HG03469 (cell line): Measurements from ENCODE around the gene RANBP3.
"Not testable (repeated sequence)": the region's sequence is repeated elsewhere in the genome, so short reads cannot be mapped to it uniquely, and the experiment has no call there.

Experiments
- ATAC-seq: cut with Tn5 transposase; IDR thresholded peaks from one replicate; pipeline ENCODE4 v1.9.1; 2021; ENCODE audit warnings: mild to moderate bottlenecking, moderate library complexity, moderate number of reproducible peaks; ENCODE audit not compliant: unreplicated experiment

The RANBP3 gene

DNA sequence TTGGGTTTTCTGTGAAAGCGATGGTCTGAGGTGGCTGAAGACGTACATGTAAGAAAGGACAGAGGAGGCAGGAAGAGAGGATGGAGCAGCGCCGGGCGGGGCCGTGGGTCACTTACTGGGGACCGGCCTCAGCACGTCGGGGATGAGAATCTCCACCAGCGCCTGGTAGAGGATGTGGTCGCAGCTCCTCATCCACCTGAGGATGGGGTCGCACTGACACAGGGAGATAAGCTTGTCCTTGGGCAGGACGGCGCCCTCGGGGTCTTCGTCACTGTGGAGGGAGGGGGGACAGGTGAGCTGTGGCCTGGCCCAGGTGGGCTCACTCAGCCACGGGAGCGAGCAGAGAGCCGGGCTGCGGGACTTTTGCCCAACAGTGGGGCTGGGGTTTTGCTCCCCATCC lies 29.0 kb upstream of the RANBP3 start:
- no peak for ATAC-seq

DNA sequence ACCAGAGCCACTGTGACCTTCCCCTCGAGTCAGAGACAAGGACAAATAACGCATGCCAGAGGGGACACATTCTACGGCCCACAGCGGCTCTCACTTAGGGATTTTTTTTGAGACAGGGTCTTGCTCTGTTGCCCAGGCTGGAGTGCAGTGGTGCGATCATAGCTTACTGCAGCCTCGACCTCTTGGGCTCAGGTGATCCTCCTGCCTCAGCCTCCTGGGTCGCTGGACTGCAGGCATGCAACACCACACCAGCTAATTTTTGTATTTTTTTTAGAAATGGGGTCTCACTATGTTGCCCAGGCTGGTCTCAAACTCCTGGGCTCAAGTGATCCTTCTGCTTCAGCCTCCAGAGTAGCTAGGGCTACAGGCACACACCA lies 28.1 kb upstream of the RANBP3 start:
- not testable (repeated sequence) for ATAC-seq

DNA sequence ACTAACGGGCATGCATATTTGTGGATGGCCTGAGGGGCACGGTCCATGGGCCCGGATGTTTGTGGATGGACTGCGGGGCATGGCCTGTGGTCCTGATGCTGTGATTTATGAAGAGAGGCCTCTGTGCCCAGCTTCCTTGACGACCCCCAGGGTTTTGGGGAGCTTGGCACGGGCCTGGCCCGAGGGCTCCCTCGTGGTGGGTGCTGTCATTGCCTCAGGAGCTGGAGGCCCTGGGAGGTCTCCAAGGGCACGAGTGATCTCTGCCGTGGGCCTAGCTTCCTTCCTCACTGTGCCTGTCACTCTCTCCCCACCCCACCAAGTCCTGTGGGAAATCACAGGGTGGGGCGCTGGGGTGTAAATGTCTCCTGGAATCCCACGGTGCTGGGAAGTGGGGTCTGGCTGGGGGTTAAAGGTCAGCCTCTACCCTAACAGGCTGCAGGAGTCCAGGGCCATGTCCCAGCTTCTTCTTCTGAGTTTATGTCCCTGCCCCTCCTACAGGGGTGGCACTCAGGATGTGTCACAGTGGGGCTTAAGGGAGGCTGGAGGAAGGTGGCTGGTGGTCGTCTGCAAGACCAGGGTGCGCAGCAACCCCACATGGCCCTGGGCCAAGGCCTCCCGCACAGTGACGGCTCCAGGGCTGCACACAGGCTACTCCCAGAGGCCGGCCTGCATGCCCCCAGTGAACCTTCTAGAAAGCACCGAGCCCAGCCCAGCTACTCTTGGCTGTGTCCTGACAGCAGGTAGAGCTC lies 27.6 kb upstream of the RANBP3 start:
- no peak for ATAC-seq

DNA sequence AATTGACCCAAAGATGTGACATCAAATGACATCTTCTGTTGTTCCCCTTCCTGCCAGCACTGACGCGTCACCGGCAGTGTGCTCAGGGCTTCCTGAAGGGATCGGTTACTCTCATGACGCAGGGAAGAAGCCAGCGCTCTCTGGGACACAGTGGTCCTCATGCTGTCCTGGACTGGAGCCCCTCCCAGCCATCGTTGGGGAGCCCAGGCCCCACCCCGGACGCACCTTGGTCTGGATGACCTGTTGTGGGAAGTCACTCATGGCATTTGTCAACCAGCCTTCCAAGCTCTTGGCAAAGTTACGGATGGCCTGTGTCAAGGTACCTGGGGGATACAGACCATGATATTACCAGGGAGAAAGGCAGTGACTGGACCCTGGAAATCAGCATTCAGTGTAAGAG lies 26.0 kb upstream of the RANBP3 start:
- ATAC-seq = no peak

DNA sequence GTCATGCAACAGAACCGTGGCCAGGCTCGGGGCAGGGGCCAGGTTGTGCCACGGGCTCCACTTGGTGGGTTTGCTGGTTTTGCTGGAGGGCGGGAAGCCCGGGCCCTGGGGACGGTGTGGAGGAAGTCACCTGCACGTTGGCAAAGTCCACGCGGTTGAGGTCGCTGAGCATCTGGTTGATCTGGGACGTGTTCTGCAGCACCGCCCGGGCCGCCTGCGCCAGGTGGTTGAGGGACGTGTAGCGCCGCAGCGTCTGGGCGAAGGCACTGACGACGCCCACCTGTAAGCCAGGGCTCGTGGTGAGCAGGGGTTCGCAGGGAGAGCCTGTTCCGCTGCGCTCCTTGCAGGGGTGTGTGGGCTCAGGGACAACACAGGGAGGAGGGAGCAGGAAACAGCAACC lies 24.7 kb upstream of the RANBP3 start:
- no peak for ATAC-seq

DNA sequence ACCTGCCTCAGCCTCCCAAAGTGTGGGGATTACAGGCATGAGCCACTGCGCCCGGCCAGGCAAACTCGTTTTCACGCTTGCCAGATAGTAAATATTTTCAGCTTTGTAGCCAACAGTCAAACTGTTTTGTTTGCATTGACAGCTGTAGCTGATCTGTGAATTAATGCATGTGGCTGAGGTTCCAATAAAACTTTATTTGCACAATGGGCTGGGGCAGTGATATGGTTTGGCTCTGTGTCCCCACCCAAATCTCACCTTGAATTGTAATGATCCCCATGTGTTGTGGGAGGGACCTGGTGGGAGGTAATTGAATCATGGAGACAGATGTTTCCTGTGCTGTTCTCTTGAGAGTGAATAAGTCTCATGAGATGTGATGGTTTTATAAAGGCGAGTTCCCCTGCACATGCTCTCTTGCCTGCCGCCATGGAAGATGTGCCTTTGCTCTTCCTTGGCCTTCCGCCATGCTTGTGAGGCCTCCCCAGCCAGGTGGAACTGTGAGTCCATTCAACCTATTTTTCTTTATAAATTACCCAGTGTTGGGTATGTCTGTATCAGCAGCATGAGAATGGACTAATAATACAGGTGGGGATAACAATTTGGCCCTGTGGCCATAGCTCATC lies 22.4 kb upstream of the RANBP3 start:
- ATAC-seq = no peak

DNA sequence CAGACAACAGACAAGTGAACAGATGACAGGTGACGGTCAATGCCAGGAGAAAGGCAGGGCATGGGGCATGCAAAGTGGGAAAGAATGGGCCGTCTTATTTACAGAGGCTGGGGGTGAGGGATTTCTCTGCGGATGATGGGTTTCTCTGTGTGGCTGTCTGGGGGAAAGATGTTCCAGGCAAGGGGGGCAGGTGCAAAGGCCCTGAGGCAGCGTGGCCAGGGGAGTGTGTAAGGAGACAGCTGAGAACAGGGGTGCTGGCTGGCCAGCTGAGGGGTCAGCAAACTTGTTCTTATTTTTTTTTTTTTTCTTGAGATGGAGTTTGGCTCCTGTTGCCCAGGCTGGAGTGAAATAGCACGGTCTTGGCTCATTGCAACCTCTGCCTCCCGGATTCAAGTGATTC lies 21.8 kb upstream of the RANBP3 start:
- ATAC-seq = no peak

DNA sequence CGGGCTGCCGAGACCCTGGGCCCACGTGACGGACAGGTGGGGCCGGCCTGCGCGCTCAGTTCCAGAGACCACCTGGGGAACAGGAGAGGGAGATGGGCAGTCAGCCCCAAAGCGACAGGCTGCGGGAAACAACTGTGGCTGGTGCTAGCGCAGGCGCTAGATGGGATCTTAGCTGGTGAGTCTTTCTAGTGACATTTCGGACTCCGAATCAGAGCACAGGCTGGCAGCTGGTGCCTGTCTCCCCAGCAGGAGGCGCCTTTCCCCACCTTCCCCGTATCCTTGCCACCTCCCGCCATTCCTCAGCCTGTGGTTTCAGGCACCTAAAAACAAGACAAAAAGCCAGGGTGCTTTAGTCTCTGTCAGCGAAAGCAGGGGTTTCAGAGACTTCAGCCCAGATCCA lies 19.4 kb upstream of the RANBP3 start:
- no peak for ATAC-seq

DNA sequence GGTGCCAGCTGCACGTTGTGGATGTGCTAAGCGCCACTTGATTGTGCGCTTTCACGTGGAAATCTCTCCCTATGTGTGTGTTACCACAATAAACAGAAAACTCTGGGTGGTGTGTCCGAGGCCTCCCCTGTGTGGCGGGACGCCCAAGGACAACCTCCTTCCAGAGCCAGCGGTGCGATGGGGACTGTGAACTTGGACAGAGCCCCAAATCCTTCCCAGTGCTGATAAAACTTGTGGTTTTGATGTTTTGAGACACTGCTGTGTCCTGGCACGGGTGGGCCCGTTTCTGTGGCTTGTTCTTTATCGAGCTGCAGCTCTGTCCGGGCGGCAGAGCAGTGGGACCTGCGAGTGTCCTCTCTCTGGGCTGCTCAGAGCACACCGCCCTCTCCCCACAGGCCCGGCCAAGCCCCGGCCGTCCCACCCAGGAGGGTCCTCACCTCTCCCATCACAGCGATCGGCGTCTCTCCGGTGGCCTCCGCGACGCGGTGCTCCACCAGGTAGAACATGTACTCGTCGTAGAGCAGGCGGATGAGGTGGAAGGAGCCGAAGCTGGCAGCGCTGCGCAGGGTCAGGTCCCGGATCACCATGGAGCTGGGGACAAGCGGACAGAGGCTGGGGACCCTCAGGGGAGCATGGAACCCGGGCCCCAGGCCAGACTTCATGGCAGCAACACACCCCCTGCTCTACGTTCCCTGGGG lies 18.8 kb upstream of the RANBP3 start:
- ATAC-seq = no peak

DNA sequence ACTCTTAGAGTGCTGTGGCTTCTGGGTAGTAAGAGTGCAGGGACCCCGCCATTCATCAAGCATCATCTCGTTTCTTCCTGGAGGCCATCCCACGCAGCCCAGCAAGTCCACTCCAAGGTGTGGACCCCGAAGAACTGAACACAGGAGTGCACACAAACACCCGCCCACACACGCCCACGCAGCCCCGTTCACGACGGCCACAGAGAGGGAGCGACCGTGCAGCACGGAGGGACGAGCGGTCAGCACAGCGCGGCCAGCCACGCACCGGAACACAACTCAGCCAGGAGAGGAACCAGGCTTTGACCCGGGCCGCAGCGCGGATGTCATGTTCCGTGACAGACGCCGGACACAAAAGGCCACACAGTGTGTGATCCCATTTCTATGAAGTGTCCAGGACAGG lies 18.2 kb upstream of the RANBP3 start:
- no peak for ATAC-seq

DNA sequence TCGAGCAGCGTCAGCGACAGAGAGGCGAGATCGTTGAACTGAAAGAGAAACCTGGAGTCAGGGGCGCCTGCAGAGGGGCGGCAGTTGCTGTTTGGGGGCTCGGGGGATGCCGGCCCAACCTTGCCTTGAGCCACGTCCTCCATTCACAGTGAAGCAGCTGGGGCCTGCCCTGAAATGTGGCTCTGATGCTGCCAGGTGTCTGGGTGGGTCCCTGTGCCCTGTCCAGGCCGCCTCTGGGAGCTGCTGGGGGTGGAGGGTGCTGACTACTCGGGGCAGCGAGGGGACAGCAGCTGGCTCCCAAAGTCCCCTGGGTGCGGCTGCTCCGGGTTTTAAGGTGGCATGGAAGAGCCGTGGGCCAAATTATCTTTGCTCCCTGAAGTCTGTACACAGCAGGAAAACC lies 17.7 kb upstream of the RANBP3 start:
- no peak for ATAC-seq

DNA sequence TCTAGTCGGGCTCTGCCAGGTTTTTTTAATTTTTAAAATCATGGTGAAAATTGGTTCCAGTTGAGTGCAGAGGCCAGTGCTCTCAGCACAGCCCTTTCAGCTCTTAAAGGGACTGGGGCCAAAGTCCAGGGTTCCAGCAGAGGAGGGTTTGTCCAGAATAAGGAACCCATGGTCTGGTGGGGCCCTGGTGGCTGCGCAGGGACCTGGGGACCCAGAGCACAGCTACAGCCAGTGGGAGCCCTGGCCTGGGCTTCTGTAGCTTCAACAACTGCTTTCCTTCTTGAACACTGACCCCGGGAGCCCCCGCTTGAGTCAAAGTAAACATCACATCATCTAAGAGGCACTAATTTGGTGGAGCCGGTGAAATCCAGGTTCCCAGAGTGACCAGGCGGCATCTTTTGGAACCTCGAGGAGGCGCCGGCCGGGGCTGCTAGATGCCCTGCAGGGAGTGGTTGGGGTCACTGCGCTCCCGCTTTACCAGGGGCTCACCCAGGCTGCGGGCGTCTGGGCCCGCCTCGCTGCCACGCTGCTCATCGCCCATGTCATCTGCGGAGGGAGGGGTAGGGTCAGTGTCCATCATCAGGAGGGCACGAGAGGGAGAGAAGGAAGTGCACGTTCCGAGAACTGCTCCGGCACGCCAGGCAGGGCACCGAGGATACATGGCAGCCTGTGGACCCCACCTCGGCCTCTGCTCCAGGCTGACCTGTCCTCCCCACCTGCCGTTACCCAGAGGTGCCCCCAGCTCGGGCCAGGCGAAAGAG lies 16.6 kb upstream of the RANBP3 start:
- no peak for ATAC-seq

DNA sequence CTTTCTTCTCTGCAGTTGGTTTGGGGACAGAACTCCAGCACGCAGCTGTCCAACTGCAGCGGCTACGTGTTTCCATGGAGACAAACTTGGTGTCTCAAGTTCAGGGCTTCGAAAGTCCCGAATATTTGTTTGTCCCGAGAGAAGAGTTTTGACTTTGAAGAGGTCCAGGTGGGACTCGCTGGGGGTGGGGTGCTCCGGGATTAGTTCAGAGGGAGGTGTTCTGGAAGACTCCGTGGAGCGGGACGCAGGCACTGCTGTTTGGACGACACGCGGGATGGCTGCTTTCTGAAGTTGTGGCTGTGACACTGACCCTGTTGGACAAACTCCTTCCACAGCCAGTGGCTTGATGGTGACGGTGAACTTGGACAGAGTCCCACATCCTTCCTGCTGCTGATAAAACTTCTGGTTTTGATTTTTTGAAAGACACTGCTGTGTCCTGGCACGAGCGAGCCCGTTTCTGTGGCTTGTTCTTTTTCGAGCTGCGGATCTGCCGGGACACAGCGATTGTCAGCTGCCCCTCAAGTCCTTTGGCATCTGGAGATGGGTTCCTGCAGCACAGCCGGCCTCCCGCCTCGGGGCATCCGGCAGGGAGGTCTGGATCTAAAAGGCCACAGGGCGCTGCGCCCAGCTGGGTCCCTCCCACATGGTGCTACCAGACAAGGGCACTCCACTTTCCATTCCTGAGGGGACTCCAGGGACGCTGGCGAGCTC lies 15.9 kb upstream of the RANBP3 start:
- no peak for ATAC-seq

DNA sequence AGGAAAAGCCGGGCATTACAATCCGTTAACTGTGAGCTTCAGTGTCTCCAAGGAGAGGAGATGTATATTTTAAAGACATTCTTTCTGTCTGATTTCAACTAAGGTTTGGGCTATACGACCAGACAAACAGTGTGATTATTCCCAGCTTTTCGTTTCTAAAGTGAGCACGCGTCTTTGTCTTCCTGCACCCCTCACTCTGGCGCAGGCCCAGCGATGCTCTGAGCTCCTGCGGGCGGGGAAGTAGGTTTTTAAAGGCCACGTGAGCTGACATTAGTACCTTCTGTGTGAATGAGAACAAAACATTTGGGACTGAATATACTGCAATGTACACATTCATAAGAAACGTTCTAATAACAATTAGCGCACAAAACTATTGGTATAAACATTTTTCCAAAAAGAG lies 15.3 kb upstream of the RANBP3 start:
- no peak for ATAC-seq

DNA sequence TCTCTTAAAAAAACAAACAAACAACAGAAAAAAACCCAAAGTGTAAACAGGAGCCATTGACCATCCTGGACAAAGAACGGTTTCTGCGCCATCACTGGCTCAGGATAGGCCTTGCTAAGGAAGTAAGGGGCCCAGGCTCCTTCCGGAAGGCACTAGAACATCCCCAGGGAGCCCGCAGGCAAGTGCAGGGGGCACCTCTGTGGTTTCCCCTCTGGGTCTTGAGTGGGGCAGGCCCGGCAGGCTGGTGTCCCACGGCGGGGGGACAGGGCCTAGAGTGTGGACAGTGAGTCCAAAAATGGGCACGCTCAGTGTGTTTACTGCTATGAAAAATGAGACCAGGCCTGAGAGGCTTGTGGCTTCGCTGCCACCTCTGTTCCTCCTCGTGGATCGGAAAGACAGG lies 14.8 kb upstream of the RANBP3 start:
- no peak for ATAC-seq

DNA sequence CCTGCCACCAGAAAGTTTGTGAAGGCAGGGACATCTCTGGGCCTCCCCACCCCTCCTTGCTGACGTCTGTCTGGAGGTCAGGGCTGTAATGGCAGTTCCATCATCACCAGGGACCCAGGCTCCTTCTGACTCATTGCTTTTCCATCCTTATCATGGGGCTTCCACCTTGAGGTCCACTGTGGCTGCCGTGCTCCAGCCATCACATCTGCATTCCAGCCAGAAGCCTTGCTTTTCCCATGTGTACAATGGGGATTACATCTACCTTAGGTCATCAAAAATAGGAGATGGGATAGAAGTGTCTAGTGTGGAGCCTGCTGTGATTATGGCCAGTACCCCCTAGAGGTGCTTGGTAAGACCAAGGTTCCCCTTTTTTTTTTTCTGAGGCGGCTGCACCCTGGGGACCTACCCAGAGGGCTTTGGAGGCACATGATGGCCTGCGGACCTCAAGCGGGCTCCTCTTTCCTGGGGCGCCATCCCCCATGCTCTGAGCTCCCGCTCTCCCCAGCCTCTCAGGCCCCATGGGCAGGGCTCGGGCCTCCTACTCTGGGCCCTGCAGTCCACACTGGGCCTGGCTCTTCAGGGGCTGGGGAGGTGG lies 13.4 kb upstream of the RANBP3 start:
- ATAC-seq = no peak

DNA sequence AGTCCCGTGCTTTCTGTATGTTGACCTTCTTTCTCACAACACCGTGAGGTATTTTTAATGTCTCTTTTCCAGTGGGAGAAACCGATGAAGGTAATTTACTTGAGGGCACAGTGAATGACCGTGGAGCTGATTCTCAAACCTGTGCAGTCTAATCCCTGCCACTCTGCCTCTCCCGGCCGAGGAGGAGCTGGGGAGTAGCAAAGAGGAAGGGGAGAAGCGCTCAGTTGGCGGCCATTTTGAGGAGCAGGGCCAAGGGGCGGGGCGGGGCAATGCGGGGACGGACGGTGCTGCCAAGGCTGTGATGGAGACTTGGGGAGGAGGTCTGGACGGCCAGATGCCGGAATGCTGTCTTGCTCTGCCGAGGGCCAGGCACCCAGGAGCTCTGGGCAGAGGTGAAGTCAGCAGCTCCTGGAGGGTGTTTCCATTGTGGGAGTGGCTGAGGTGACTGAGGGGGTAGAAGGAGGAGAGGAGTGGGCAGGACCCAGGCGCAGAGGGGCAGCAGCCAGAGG lies 12.4 kb upstream of the RANBP3 start:
- ATAC-seq = no peak

DNA sequence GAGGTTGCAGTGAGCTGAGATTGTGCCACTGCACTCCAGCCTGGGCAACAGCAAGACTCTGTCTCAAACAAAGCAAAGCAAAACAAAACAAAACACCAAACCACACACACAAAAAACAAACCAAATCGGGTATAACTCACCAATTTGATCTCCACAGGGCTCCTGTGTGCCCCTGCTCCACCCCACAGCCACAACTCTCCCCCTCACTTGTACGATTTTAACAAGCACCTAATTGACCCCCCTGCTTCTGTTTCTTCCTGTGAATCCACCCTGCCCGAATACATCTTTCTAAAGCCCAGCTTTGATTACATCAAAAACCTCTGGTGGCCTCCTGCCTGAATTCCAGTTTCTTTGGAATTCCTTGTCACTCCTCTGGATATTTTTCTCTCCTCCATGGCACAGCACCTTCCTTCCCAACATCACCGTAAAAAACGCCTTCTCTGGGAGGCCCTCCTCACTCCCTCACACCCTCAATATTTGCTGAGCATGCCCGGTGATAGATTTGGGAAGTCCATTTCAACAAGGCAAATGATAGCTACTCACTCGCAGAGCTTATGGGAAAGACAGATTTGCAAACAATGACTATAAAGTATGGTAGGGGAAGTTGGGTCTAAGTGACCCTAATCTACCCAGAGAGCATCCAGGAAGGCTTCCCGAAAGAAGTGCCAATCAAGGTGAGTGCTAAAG lies 11.6 kb upstream of the RANBP3 start:
- ATAC-seq = no peak

DNA sequence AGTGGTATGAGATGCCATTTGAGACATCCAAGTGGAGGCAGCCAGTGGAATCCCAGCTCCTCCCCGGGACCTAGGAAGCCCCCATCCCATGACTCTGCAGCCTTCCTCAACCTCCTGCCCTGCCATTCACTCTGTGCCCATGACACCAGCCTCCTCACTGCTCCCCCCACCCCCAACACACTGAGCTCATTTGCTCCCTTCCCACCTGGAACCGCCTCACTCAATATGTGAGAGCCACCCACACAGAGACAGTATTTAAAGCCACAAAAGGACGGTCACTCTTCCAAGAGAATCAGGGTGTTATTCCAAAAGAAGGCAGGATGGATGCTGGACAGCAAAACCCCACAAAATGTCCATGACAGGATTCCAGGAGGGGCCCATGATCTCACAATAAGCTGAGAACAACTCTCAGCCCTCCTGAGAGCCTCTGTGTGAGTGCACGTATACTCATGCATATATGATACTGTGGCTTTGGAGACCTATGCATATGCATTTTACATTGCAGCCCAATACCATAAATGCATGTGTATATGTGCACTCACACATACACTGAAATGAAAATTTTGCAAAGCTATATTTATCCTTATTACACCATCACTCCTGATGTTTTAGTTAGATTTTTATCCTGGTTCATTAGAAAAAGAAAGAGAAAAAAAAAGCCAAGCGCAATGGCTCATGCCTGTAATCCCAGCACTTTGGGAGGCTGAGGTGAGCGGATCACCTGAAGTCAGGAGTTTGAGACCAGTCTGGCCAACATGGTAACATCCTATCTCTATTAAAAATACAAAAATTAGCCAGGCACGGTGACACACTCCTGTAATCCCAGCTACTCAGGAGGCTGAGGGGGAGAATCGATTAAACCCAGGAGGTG lies 10.8 kb upstream of the RANBP3 start:
- ATAC-seq = no peak
